Lower lobe of right lung (tissue), 2 donors: ENCODE data around the gene CIART. TPM values are rescaled to one million over a fixed set of nuclear protein-coding genes. Genes with fewer than 3 reads are reported as not detected.

Experiments
- ATAC-seq, 2 donors: fragments of 200-7000 bp; cut with Tn5 transposase; one replicate each; pipeline ENCODE4 v1.9.1; 2020 to 2022; ENCODE audit warnings: mild to moderate bottlenecking in 2 of 2, moderate library complexity in 2 of 2
- DNase-seq: peaks from one replicate; pipeline ENCODE4 v3.0.0-alpha.2; 2020
- H3K27ac ChIP-seq: fragments of 200-600 bp; one replicate; pipeline ENCODE4 v1.8.0; 2022
- H3K27me3 ChIP-seq: fragments of 200-600 bp; one replicate; pipeline ENCODE4 v1.8.0; 2022; ENCODE audit warnings: low read depth
- H3K36me3 ChIP-seq: fragments of 200-600 bp; one replicate; pipeline ENCODE4 v1.8.0; 2022; ENCODE audit warnings: mild to moderate bottlenecking
- H3K4me1 ChIP-seq: fragments of 200-600 bp; one replicate; pipeline ENCODE4 v1.8.0; 2022
- H3K4me3 ChIP-seq: fragments of 200-600 bp; one replicate; pipeline ENCODE4 v1.8.0; 2022; ENCODE audit warnings: mild to moderate bottlenecking
- H3K9me3 ChIP-seq: fragments of 200-600 bp; one replicate; pipeline ENCODE4 v1.8.0; 2022
- intact Hi-C: fragments of 100-400 bp; cut with DNase I; formaldehyde crosslinking; loops from one replicate; pipeline ENCODE4 v1.11.0; 2022
- total RNA-seq: library from RNA; stranded (reverse); fragmentation: NEBNext Ultra II Directional; extraction: Animal tissue kit (Norgen Biotek cat#: 25700); gene quantifications from one replicate; pipeline ENCODE4 v1.2.1, GENCODE V29; 2021
- TF ChIP-seq, protein P1 (sequence below): fragments of 200-600 bp; IDR thresholded peaks from one replicate; pipeline ENCODE4 v1.8.0; 2022; ENCODE audit warnings: antibody characterized with exemption, mild to moderate bottlenecking
- donor health status: DM: no; HTN: yes; CAD: no; lungs with severe emphysema.

The CIART gene
- total RNA-seq, 1 donor from 2014 or later: 6.2 TPM

DNA sequence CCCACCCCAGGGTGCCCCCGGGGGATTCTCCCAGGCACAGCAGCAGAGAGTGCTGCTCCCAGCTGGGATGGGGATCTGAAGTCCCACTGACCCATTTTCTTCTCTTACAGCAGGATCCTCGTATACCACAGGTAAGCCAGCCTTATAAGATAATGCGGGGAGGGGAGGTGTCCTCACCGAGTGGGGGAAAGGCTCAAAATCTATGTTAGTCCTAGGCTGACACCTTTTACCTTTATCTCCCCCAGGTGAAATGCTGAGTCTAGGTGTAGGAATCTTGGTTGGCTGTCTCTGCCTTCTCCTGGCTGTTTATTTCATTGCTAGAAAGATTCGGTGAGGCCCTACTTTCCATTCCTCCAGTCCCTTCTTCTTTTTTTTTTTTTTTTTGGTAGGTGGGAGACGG, 18.8 kb upstream of the CIART start:
- Histone ChIP-seq H3K27ac (no peak overlapping the region), H3K36me3 (peaks cover 34% of the 10 kb centered on the region), H3K9me3 (no peaks in the 10 kb centered on the region), H3K4me1 (peaks cover 15% of the 10 kb centered on the region), H3K4me3 (no peak overlapping the region), H3K27me3 (peaks cover 7% of the 10 kb centered on the region)
- DNase-seq (no peak), ATAC-seq (no peak)
- TF ChIP-seq, protein P1, sequence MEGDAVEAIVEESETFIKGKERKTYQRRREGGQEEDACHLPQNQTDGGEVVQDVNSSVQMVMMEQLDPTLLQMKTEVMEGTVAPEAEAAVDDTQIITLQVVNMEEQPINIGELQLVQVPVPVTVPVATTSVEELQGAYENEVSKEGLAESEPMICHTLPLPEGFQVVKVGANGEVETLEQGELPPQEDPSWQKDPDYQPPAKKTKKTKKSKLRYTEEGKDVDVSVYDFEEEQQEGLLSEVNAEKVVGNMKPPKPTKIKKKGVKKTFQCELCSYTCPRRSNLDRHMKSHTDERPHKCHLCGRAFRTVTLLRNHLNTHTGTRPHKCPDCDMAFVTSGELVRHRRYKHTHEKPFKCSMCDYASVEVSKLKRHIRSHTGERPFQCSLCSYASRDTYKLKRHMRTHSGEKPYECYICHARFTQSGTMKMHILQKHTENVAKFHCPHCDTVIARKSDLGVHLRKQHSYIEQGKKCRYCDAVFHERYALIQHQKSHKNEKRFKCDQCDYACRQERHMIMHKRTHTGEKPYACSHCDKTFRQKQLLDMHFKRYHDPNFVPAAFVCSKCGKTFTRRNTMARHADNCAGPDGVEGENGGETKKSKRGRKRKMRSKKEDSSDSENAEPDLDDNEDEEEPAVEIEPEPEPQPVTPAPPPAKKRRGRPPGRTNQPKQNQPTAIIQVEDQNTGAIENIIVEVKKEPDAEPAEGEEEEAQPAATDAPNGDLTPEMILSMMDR: no peak
- intact Hi-C loops: no loop called here

DNA sequence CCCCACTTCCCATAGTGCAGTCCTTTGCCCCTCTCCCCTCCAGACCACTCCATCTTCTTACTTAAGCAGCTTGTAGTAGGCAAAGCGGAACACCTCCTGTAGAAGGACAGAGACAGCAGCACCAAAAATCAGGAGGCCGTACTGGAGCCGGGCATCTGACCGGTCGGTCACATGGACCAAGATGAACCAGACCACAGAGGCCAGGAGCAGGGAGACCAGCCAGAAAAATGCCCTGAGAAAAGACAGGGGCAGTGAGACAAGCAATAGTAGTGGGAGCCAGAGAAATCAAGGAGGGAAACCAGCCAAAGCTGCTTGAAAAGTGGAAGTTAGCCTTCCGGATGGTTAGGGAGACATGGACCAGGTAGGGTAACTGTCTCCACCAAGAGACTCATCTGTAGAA, 14.5 kb upstream of the CIART start:
- peaks cover 29% of the 10 kb centered on the region for H3K4me1 ChIP-seq
- ATAC-seq: no peak
- peaks cover 34% of the 10 kb centered on the region for H3K36me3 ChIP-seq
- no peaks in the 10 kb centered on the region for H3K9me3 ChIP-seq
- intact Hi-C loops: no loop called here
- TF ChIP-seq, protein P1: no peak
- H3K27ac ChIP-seq: peak overlapping the region; percentile 92
- peak overlapping the region; percentile 95 for H3K4me3 ChIP-seq
- H3K27me3 ChIP-seq: no peaks in the 10 kb centered on the region
- no peak for DNase-seq

DNA sequence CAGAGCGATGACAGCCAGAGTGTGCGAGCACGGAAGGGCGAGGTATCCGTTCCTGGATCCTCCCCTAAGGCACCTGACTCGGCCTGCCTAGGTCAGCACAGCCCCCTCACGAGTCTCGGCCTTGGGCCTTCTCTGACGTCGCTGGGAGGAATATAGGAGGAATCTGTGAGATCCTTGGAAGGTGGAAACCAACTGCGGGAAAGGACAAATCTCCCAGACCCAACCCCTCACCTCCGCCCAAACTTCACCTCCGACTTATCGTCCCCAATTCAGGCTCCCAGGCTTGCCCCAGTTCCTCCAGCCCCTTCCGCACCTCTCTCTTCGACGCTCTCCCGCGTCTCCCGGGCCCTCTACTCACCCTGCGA, 14.0 kb upstream of the CIART start:
- peak overlapping the region; percentile 95 for H3K4me3 ChIP-seq
- H3K9me3 ChIP-seq: no peaks in the 10 kb centered on the region
- intact Hi-C loops: no loop called here
- TF ChIP-seq, protein P1: no peak
- H3K27ac ChIP-seq: peak overlapping the region; percentile 92
- peaks cover 33% of the 10 kb centered on the region for H3K4me1 ChIP-seq
- ATAC-seq (peak; percentile 72 to 79), DNase-seq (peak; percentile 64)
- H3K36me3 ChIP-seq: peaks cover 34% of the 10 kb centered on the region
- H3K27me3 ChIP-seq: no peaks in the 10 kb centered on the region

DNA sequence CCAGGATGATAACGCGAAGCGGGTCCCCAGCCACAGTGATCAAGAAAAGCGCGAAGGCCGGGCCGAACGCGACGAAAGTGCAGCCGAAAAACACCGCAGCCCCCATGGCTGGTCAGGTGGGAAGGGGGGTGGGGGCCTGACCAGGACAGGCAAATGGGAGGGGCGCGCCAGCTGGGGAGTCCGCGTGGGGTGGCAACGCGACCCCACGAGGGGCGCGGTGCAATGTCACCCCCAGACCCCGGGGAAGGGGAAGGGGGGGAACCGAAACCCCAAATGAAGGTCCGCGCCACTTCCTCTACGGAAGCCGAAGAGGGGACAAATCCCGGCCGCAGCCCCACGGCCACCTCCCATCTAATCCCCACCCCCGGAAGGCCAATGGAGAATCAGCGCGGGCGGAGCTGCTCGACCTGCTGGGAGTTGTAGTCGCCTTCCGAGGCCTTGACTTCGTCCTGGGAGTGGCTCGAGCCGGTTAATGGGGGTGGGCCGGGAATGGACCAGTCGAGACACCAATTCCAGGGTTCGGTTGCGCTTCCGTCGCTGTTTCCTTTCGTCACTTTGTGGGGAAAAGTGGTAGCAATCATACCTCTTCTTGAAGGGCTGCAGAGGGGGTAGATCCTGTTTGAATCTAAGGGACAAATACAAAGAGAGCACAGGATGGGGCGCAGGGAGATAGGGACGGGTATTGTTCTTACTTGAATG, 13.5 kb upstream of the CIART start, which contains the start of gene APH1A:
APH1A (minus strand) TSS at position 312 of the 699 bp plus-strand sequence; CDS start at position 106, 206 bp downstream.
- H3K27me3 ChIP-seq: no peaks in the 10 kb centered on the region
- peaks cover 34% of the 10 kb centered on the region for H3K36me3 ChIP-seq
- peaks cover 33% of the 10 kb centered on the region for H3K4me1 ChIP-seq
- H3K4me3 ChIP-seq: peak within 1 kb of the TSS; percentile 95
- peak within 1 kb of the TSS; percentile 92 for H3K27ac ChIP-seq
- DNase-seq: peak; percentile 98
- TF ChIP-seq, protein P1: no peak
- intact Hi-C loops: no loop called here
- peak; percentile 98 to 99 for ATAC-seq
- no peaks in the 10 kb centered on the region for H3K9me3 ChIP-seq

DNA sequence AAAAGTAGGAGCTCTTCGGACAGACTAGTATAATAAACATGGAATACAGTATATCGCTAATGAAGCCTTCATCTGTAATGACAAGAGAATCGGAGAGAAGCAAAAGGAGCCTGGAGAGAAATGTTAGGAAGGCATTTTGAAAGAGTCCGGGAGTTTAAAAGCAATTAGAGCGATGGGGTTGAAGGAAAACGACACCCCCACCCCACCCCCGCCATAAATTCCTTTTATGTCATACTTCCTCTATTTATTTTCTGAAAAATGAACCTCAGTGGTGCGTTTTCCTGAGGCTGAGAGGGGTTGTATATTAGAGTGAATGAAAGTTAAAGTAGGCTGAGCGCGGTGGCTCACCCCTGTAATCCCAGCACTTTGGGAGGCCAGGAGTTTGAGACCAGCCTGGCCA, 12.9 kb upstream of the CIART start:
- intact Hi-C loops: no loop called here
- TF ChIP-seq, protein P1: no peak
- Histone ChIP-seq H3K9me3 (no peaks in the 10 kb centered on the region), H3K4me3 (peak overlapping the region; percentile 95), H3K36me3 (peaks cover 29% of the 10 kb centered on the region), H3K4me1 (peaks cover 33% of the 10 kb centered on the region), H3K27me3 (no peaks in the 10 kb centered on the region), H3K27ac (peak overlapping the region; percentile 92)
- DNase-seq (no peak), ATAC-seq (no peak)
